CD4-positive, alpha-beta T cell treated with Interleukin-10 for 1 hour (primary cell): ENCODE data around the gene INHBE.
A peak's percentile ranks its signal among the peaks of the same experiment; 100 is the strongest.

Source experiments
- DNase-seq: peaks from one replicate; pipeline ENCODE4 v3.0.0-alpha.2; 2020

INHBE gene

DNA sequence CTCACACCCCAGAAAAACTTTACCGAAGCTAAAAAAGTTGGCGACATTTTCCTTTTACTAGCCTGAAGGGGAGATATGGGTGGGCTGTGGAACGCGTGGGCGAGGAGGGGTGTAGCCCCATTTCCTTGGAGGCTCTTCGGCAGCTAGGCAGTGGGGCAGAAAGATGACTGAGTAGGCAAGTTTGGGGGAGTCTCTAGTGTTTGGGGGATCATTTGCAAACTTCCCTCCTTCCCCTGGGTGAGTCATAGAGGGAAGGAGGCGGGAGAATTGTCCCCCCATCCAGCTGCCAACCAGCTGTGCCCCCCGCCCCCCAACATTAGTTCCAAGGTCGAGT lies 6.8 kb downstream of the INHBE start:
- no peak for DNase-seq

GRCh38 chr12:57462251-57462911 lies 7.3 kb downstream of the INHBE start:
- DNase-seq, result peak; percentile 92

DNA sequence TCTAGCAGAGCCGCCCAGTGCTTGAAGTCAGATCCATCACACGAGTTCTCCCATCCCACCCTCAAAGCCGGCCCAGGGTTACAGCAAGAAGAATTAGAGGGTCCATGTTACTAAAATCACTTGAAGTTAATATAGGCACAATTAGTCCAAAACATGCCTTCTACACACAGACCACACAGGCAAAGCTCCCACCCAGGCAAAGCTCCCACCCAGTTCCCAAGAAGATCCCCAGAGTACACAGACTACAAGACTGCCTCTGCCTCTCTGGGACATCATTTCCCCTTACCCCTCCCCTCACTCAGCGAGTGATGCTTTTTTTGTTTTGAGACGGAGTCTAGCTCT lies 7.8 kb downstream of the INHBE start:
- no peak for DNase-seq

DNA sequence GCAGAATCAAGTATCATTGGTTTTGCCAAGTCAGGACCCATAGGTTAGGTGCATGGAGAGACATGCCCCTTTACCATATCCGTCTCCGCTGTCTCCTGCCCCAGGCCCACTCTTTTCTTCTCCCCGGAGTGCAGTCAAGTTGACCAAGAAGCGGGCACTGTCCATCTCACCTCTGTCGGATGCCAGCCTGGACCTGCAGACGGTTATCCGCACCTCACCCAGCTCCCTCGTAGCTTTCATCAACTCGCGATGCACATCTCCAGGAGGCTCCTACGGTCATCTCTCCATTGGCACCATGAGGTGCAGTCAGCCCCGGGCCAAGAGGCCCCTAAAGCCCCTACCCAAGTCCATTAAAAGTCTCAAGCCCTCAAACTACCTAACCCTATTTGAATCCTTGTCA lies 9.5 kb downstream of the INHBE start:
- no peak for DNase-seq

DNA sequence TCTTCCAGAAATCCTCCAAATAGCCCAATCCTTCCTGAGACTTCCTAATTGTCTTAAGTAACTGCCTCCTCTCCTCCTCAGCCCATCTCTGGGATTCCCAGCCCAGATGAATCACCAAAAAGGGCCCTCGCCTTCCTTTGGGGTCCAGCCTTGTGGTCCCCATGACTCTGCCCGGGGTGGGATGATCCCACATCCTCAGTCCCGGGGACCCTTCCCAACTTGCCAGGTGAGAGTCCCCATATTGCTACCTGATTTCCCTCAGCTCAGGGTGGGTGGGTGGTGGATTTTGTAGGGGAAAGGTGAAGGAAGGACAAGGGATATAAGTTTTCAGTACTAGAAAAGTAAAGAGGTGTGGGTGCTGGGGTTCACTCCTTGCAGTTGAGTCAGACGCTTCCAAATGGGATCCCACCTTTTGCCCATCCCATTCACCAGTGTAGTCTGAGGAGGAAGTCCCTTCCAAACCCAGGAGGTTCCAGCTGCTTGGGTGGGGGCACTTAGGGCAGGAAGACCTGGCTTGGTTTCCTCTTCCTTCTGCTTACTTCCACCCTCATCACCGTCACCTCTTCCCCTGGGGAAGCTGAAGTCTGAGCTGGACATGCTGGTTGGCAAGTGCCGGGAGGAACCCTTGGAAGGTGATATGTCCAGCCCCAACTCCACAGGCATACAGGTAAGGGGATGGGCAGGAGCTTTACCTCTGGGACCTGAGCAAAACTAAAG lies 10.1 kb downstream of the INHBE start:
- no peak for DNase-seq

DNA sequence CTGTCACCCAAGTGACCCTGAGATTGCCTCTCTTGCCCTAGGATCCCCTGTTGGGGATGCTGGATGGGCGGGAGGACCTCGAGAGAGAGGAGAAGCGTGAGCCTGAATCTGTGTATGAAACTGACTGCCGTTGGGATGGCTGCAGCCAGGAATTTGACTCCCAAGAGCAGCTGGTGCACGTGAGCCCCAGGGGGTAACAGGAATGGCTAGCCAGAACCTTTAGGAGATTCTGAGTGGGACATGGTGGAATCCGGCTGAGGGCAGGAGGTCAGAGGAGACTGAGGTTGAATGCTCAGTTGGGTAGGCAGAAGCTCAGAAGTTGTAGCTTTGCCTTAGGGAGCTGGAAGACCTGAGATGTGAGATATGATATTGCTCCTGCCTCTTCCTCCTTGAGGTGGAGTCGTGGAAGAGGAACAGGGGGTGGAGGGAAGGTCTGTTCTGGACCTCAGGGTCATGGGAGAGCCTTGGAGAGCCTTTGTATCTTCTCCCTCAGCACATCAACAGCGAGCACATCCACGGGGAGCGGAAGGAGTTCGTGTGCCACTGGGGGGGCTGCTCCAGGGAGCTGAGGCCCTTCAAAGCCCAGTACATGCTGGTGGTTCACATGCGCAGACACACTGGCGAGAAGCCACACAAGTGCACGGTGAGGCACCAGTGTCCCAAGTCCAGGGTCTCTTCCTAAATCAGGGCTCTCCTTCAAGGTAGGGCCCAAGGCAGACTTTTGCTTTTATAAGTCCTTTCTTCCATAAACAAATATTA lies 10.8 kb downstream of the INHBE start:
- DNase-seq, result no peak

- no peak for DNase-seq
Measured at GRCh38 chr12:57467212-57467874, 12.2 kb downstream of the INHBE start.

DNA sequence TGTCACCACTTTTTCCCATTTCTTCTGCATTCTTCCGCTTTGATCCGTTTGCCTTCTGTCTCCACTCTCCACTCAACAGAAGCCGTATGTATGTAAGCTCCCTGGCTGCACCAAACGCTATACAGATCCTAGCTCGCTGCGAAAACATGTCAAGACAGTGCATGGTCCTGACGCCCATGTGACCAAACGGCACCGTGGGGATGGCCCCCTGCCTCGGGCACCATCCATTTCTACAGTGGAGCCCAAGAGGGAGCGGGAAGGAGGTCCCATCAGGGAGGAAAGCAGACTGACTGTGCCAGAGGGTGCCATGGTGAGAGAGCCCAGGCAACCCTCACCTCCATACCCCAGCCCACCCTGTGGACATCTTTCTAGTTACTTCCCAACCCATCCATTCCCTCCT lies 12.8 kb downstream of the INHBE start:
- DNase-seq, result no peak

GRCh38 chr12:57469296-57470164 lies 14.4 kb downstream of the INHBE start:
- DNase-seq, result no peak

DNA sequence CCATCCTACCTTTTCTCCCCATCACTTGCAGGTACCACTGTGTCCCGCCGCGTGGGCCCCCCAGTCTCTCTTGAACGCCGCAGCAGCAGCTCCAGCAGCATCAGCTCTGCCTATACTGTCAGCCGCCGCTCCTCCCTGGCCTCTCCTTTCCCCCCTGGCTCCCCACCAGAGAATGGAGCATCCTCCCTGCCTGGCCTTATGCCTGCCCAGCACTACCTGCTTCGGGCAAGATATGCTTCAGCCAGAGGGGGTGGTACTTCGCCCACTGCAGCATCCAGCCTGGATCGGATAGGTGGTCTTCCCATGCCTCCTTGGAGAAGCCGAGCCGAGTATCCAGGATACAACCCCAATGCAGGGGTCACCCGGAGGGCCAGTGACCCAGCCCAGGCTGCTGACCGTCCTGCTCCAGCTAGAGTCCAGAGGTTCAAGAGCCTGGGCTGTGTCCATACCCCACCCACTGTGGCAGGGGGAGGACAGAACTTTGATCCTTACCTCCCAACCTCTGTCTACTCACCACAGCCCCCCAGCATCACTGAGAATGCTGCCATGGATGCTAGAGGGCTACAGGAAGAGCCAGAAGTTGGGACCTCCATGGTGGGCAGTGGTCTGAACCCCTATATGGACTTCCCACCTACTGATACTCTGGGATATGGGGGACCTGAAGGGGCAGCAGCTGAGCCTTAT lies 15.3 kb downstream of the INHBE start:
- DNase-seq, result no peak

GRCh38 chr12:57470970-57471656 lies 16.0 kb downstream of the INHBE start:
- no peak for DNase-seq

- no peak for DNase-seq
Measured at GRCh38 chr12:57471661-57472060, 16.6 kb downstream of the INHBE start.

- DNase-seq, result no peak
Measured at GRCh38 chr12:57472391-57472790, 17.3 kb downstream of the INHBE start.

GRCh38 chr12:57473392-57473791 lies 18.3 kb downstream of the INHBE start:
- DNase-seq, result no peak

DNA sequence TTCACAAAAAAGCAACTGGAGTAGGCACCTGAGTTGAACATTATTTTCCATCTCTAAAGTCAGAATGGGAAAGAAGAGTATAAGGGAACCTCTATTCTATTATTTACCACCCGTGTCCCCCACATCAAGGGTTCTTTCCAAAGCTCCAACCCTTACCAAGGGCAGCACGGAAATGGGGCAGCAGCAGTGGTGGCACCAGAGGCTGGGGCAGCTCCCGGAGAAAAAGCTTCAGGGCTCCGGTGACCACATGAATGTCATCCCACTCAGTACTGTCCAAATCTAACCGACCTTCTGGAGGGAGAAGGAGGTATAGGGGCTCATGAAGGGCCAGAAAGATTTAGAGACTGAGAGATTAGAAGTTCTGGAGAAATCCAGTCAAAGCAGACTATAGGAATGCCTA lies 18.8 kb downstream of the INHBE start:
- no peak for DNase-seq

DNA sequence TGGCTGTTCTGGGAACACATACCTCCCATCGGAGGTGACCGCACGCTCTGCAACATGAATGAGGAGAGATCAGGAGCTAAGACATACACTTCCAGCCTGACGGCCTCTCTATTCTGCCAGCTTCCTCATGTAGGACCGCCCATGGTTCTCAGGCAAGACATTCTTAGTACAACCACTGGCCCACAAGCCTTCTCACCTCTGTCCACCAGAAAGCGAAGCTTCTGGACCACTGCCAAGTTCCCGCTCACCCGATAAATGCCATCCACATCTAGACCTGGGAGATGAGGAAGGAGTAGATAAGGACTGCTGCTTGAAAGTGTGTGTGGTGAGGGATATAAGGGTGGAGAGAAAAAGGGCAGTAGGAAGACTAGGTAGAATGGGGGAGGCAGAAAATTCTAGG lies 19.3 kb downstream of the INHBE start:
- no peak for DNase-seq

- no peak for DNase-seq
Measured at GRCh38 chr12:57474862-57475261, 19.8 kb downstream of the INHBE start.

- no peak for DNase-seq
Measured at GRCh38 chr12:57475271-57476161, 20.4 kb downstream of the INHBE start.

- peak; percentile 82 for DNase-seq
Measured at GRCh38 chr12:57476162-57476992, 21.3 kb downstream of the INHBE start.
